Heart left ventricle (tissue), 13 donors: ENCODE measurements around the gene FANCI.

Source experiments
- POLR2A ChIP-seq, 2 donors: fragments of 450-650 bp; IDR thresholded peaks; one replicate each; pipeline ENCODE4 v1.6.1; 2017; ENCODE audit warnings: antibody characterized with exemption in 2 of 2, mild to moderate bottlenecking in 2 of 2, moderate library complexity in 2 of 2
- TF ChIP-seq, protein P1 (sequence below), 12 donors: fragments of 200-600 bp; sonication (generic) in 4 of 12; IDR thresholded peaks; one replicate each; pipeline versions ENCODE4 v1.5.0 to v1.8.0; 2018 to 2022; ENCODE audit warnings: antibody characterized with exemption in 12 of 12, mild to moderate bottlenecking in 5 of 12
- donor health status: ischemic (EF 13 %, LVEDD 7.1; RV severe dilation, severe dysfunction).
- donor health status: DM: no; HTN: yes; CAD: no.
- donor health status: DM: no; HTN: no; CAD: no.
- donor health status: ischemic (EF 25% LVEDD 6.9; RV normal size, moderate dysfunction).
- donor health status: ischemic (EF 25% LVEDD 5.7; RV mildly dilated, moderate dysfunction).
- donor health status: ischemic (EF 35%, LVEDD 5.7; RV mildly dilated, moderate dysfunction).
- donor health status: nonischemic (EF 11% LVEDD 7.7; RV severe dilation, severe dysfunction).
- donor health status: DM: yes; HTN: yes; CAD: no.
- donor health status: PGD.
- donor health status: ischemic (EF 29% LVEDD 5.4; RV normal size, mild dysfunction).
- donor health status: nonischemic (EF 23%, LVEDD 6.1; RV moderate dilation, normal function).

DNA sequence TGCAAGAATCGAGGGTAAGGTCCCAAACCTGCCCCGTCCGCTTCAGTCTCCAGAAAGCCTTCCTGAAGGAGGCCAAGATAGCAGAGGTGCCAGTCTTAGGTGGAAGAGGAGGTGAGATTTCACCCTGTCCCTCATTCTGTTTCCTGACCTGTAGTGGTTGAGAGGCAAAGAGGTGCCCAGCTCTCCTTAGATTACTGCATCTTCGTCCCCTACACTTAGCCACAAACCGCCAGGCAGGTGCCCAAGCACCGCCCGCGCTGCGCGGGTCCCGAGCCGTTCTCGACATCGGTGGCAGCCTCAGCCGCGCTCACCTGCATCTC lies 114.6 kb downstream of the FANCI start:
- TF ChIP-seq, protein P1, sequence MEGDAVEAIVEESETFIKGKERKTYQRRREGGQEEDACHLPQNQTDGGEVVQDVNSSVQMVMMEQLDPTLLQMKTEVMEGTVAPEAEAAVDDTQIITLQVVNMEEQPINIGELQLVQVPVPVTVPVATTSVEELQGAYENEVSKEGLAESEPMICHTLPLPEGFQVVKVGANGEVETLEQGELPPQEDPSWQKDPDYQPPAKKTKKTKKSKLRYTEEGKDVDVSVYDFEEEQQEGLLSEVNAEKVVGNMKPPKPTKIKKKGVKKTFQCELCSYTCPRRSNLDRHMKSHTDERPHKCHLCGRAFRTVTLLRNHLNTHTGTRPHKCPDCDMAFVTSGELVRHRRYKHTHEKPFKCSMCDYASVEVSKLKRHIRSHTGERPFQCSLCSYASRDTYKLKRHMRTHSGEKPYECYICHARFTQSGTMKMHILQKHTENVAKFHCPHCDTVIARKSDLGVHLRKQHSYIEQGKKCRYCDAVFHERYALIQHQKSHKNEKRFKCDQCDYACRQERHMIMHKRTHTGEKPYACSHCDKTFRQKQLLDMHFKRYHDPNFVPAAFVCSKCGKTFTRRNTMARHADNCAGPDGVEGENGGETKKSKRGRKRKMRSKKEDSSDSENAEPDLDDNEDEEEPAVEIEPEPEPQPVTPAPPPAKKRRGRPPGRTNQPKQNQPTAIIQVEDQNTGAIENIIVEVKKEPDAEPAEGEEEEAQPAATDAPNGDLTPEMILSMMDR (IDR thresholded peaks at IDR 0.05), result no peak
- TF ChIP-seq POLR2A (IDR thresholded peaks at IDR 0.05), result no peak
